Activated CD4-positive, alpha-beta memory T cell treated with anti-CD3 and anti-CD28 coated beads for 36 hours (primary cell): Measurements from ENCODE around the gene PYM1. TPM values are rescaled to one million over a fixed set of nuclear protein-coding genes. Genes with fewer than 3 reads are reported as not detected.

Experiments used
- CTCF ChIA-PET: fragments of 350-600 bp; sonication (Branson Sonifier 250); formaldehyde crosslinking; loops from one replicate; lab custom pipeline; 2021; ENCODE audit warnings: antibody characterized with exemption, inconsistent platforms; lab: Charles Lee
- POLR2A ChIA-PET: fragments of 350-600 bp; sonication (Branson Sonifier 250); formaldehyde crosslinking; loops from one replicate; lab custom pipeline; 2021; ENCODE audit warnings: antibody characterized with exemption; lab: Charles Lee
- DNase-seq: peaks from one replicate; pipeline ENCODE4 v3.0.0-alpha.2; 2020
- H3K27ac Mint-ChIP-seq: one replicate; pipeline ENCODE4 v1.8.0; 2021; ENCODE audit warnings: mixed read lengths
- H3K27me3 Mint-ChIP-seq: one replicate; pipeline ENCODE4 v1.8.0; 2021; ENCODE audit warnings: mixed read lengths
- H3K36me3 Mint-ChIP-seq: one replicate; pipeline ENCODE4 v1.8.0; 2021; ENCODE audit warnings: mixed read lengths
- H3K4me1 Mint-ChIP-seq: one replicate; pipeline ENCODE4 v1.8.0; 2021; ENCODE audit warnings: low read depth, mixed read lengths
- H3K4me3 Mint-ChIP-seq: one replicate; pipeline ENCODE4 v1.8.0; 2021; ENCODE audit warnings: mild to moderate bottlenecking, mixed read lengths
- H3K9me3 Mint-ChIP-seq: one replicate; pipeline ENCODE4 v1.8.0; 2021; ENCODE audit warnings: mixed read lengths
- intact Hi-C: fragments of 100-400 bp; cut with micrococcal nuclease; formaldehyde crosslinking; loops from one replicate; pipeline ENCODE4 v1.15.1; 2023
- total RNA-seq, 2 experiments: library from RNA; stranded (reverse); gene quantifications; one replicate each; pipeline ENCODE4 v1.2.3, GENCODE V29; 2021

Gene PYM1
- total RNA-seq, 2 experiments from 2014 or later, result 31.6 to 33.0 TPM

DNA sequence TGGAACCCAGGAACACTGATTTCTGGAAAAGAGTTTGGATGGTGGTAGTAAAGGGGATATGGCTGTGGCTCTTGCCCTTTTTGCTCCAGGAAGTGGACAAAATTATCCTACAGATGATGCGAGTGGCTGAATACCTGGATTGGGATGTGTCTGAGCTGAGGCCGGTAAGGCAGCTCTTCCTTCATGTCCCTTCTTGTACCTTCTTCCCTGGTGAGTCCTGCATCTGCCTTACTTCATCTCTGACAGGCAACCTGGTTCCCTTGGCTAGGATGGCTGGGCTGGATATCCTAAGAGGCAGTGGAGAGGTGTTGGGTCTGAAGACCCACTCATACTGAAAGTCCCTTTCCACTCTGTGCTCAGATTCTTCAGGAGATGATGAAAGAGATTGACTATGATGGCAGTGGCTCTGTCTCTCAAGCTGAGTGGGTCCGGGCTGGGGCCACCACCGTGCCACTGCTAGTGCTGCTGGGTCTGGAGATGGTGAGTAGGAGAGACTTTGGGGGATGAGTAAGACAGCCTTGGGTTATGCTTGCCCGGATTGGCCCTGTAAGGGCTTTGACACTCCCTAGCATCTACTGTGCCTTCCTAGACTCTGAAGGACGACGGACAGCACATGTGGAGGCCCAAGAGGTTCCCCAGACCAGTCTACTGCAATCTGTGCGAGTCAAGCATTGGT, 11.3 kb upstream of the PYM1 start:
- intact Hi-C loops, result loop anchor here (10.0 kb wide), 1 partner anchor 746 kb away; the partner anchor contains the start of gene PTGES3
- POLR2A ChIA-PET, result interaction anchor here (0.5 to 1.3 kb wide), 5 partner anchors 9 to 197 kb away, joined by 3 to 9 read pairs (median 4); partner anchors contain the start of genes PYM1 and ZC3H10
- Mint-ChIP-seq H3K9me3 (no peaks in the 10 kb centered on the region), H3K4me1 (peaks cover 81% of the 10 kb centered on the region), H3K27me3 (no peaks in the 10 kb centered on the region), H3K4me3 (no peak overlapping the region), H3K27ac (peak overlapping the region; percentile 80), H3K36me3 (peaks cover 74% of the 10 kb centered on the region)
- peak; percentile 65 for DNase-seq
- CTCF ChIA-PET, result interaction anchor here (0.7 to 10.8 kb wide), 16 partner anchors 11 to 283 kb away, joined by 3 to 130 read pairs (median 10); partner anchors contain the start of genes DGKA, DNAJC14, GDF11 and ORMDL2

DNA sequence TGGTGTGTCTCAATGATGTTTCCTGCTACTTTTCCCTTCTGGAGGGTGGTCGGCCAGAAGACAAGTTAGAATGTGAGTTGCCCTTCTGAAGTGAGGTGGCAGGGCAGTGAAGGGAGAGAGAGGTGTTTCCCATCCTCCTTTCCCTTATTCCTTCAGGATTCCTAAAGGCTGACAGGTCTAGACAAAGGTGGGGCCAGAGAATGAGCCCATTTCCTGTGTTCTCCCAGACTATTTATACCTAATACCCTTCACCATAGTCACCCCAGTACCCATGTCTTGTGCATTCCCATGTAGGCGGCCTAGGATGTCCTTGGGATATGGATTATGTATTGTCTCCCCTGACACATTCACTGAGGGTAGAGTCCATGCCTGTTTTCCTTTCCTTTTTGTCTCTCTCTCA, 10.3 kb upstream of the PYM1 start:
- Mint-ChIP-seq H3K27me3 (no peaks in the 10 kb centered on the region), H3K4me1 (peaks cover 86% of the 10 kb centered on the region), H3K27ac (peak overlapping the region; percentile 15), H3K36me3 (peaks cover 78% of the 10 kb centered on the region), H3K4me3 (no peak overlapping the region), H3K9me3 (no peaks in the 10 kb centered on the region)
- DNase-seq, result no peak
- intact Hi-C loops, result loop anchor here (10.0 kb wide), 1 partner anchor 747 kb away; the partner anchor contains the start of gene PTGES3
- ChIA-PET CTCF (interaction anchor here (0.9 to 10.8 kb wide), 5 partner anchors 11 to 198 kb away, joined by 3 to 130 read pairs (median 35); partner anchors contain the start of genes DGKA, GDF11, ORMDL2 and PYM1), POLR2A (interaction anchor here (0.7 to 1.1 kb wide), 2 partner anchors 10 to 196 kb away, joined by 3 to 4 read pairs; no protein-coding TSS in a partner anchor)

DNA sequence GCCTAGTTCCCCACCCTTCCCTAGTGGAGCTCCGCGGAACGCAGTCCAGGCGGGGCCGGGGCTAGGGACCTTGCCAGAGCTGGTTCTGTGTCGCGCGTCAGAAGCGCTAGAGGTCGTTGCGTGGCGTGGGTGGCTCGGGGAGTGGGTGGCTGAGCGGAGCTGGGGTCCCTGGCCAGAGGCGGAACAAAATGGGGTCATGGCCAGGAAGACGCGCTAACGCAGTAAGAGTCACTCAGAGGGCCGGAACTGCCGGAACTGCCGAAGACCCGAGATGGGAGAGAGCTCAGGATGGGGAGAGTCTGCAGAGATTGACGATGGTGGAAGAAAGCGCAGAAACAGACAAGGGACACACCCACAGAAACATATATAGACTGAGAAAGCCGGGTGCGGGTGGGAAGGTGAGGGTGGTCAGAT, 8.1 kb upstream of the PYM1 start:
- POLR2A ChIA-PET, result interaction anchor here (0.6 to 2.1 kb wide), 3 partner anchors 9 to 38 kb away, joined by 3 to 11 read pairs (median 4); partner anchors contain the start of genes PYM1 and RAB5B
- Mint-ChIP-seq H3K9me3 (no peaks in the 10 kb centered on the region), H3K27ac (peak overlapping the region; percentile 98), H3K27me3 (no peaks in the 10 kb centered on the region), H3K36me3 (peaks cover 78% of the 10 kb centered on the region), H3K4me3 (peak overlapping the region; percentile 96), H3K4me1 (peaks cover 76% of the 10 kb centered on the region)
- CTCF ChIA-PET, result interaction anchor here (0.6 to 10.8 kb wide), 11 partner anchors 9 to 206 kb away, joined by 3 to 130 read pairs (median 5); partner anchors contain the start of genes CD63, GDF11, ORMDL2 and RAB5B
- intact Hi-C loops, result loop anchor here (10.0 kb wide), 1 partner anchor 749 kb away; the partner anchor contains the start of gene PTGES3
- peak; percentile 60 for DNase-seq

DNA sequence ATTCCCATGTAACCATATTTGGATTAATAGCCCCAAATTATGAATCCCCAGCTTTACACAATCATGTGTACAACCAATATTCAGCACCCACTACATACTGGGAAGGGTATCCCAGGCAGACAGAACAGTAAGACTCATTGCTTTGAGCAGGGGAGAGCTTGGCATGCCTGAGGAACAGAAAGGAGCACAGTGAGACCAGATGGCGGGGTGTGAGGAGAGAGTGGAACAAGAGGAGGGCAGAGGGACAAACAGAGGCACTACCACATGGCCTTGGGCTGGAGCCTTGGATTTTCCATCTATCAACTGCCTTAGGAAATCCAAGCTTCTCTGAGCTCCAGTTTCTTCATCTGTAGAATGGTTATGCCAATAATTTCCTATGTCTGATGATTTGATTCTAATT, 7.1 kb upstream of the PYM1 start:
- Mint-ChIP-seq H3K27me3 (no peaks in the 10 kb centered on the region), H3K27ac (peak overlapping the region; percentile 98), H3K4me1 (peaks cover 75% of the 10 kb centered on the region), H3K9me3 (no peaks in the 10 kb centered on the region), H3K36me3 (peaks cover 70% of the 10 kb centered on the region), H3K4me3 (peak overlapping the region; percentile 96)
- DNase-seq, result no peak
- POLR2A ChIA-PET, result interaction anchor here (0.7 to 2.2 kb wide), 6 partner anchors 8 to 206 kb away, joined by 3 to 11 read pairs (median 6); partner anchors contain the start of genes CD63, DNAJC14 and PYM1
- intact Hi-C loops, result loop anchor here (10.0 kb wide), 1 partner anchor 750 kb away; the partner anchor contains the start of gene PTGES3
- CTCF ChIA-PET, result interaction anchor here (1.0 to 10.8 kb wide), 6 partner anchors 9 to 195 kb away, joined by 4 to 130 read pairs (median 6); partner anchors contain the start of genes DNAJC14, GDF11 and RAB5B

DNA sequence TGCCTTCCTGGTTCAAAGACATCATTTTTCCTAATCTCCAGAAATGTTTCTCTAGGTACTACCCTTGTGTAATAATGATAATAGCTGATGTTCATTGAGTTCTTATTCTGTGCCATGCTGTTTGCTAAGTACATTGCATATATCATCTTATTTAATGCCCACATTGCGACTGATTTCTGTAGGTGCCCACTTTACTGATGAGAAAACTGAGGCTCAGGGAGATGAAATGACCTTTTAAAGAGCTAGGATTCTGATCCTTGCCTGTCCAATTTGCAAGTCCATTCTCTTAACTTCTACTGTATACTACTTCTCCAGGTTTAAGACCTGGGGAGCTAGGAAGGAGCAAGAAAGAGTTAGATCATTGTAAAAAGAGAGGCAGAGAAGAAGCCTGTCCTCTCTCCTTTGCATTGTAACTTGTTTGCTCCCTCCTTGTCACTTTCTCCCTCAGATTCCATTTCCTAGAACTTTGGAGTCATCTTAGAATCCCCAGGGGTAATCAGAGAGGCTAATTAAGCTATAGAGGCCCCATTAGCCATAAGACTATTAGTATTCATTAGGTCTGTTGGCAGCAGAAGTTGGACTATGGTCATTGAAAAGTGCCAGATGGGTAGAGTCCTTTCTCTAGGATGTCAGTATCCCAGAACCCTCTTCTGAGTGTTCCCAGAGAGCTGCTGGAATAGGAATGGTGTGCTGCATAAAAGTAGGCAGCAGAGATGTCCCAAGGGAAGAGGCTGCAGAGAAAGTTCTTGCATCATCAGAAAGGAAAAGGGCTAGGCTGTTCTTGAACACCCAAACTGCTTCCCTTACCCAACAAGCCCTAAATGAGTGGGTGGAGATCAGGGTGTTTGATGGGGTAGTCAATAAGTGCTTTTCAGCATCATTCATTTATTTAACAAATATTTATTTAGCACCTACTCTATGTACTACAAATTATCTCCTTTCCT, 6.4 kb upstream of the PYM1 start:
- DNase-seq, result no peak

DNA sequence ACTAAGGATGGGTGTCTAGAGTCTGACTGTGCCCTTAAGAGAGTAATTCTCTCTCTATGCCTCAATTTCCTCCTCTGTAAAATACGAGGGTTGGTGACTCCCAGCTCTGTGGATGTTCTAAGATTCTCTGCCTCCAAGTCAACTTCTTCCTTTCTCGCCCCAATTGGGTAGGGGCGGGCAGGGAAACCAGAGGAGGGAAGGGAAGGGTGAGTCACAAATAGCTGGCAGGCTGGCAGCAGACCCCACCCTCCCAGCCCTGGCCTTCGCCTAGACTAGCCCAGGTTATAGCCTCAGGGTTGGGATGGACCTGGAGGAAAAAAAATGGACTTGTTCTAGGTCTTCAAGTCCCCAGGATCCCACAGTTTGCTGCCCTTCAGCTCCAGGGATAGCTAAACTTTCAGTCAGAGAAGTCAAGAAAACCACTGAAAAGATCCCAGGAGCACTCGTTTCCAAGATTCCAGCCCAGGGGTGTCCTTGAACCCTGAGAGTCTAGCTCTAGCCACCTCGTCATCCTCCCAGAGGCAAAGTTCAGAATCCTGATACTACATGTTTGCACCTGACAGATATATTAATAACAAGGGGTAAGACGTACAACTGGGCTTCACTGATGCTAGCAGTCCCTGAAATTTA, 5.6 kb upstream of the PYM1 start:
- H3K9me3 Mint-ChIP-seq, result no peaks in the 10 kb centered on the region
- DNase-seq, result peak; percentile 50
- H3K4me3 Mint-ChIP-seq, result peak overlapping the region; percentile 96
- CTCF ChIA-PET, result interaction anchor here (1.1 to 10.8 kb wide), 4 partner anchors 9 to 194 kb away, joined by 4 to 130 read pairs (median 10); partner anchors contain the start of genes GDF11, ORMDL2 and SARNP
- H3K27ac Mint-ChIP-seq, result peak overlapping the region; percentile 98
- H3K36me3 Mint-ChIP-seq, result peaks cover 61% of the 10 kb centered on the region
- intact Hi-C loops, result loop anchor here (2.0 to 10.0 kb wide), 2 partner anchors 752 to 950 kb away; partner anchors contain the start of gene PTGES3
- POLR2A ChIA-PET, result interaction anchor here (0.8 to 2.2 kb wide), 7 partner anchors 8 to 204 kb away, joined by 3 to 9 read pairs (median 5); partner anchors contain the start of genes CD63, ORMDL2, RAB5B and SARNP
- H3K27me3 Mint-ChIP-seq, result no peaks in the 10 kb centered on the region
- peaks cover 68% of the 10 kb centered on the region for H3K4me1 Mint-ChIP-seq

More for the DNA sequence above, 6.4 kb upstream of the PYM1 start:
- Mint-ChIP-seq H3K27me3 (no peaks in the 10 kb centered on the region), H3K4me1 (peaks cover 75% of the 10 kb centered on the region), H3K27ac (peak overlapping the region; percentile 98), H3K36me3 (peaks cover 68% of the 10 kb centered on the region), H3K9me3 (no peaks in the 10 kb centered on the region), H3K4me3 (peak overlapping the region; percentile 96)
- intact Hi-C loops, result loop anchor here (2.0 to 10.0 kb wide), 2 partner anchors 751 to 951 kb away; partner anchors contain the start of gene PTGES3
- CTCF ChIA-PET, result interaction anchor here (1.0 to 10.8 kb wide), 7 partner anchors 8 to 194 kb away, joined by 4 to 130 read pairs (median 6); partner anchors contain the start of genes DNAJC14, GDF11 and RAB5B
- POLR2A ChIA-PET, result interaction anchor here (0.7 to 2.2 kb wide), 7 partner anchors 9 to 205 kb away, joined by 3 to 9 read pairs (median 5); partner anchors contain the start of genes CD63, DNAJC14, ORMDL2 and SARNP

DNA sequence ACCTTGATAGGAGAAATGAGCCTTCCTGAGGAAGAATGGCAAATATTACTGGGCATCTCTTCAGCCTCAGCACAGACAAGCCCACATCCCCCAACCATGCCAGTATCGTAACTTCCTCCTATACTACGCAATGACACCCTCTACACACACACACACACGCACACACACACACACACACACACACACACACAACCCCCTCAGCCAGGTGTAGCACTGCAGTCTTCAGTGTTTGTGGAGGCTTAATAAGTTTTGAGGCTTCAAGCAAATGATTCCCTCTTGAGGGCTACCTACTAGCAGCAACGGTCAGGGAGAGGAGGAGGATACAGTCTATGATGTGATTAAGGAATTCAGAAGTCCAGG, 4.8 kb upstream of the PYM1 start:
- intact Hi-C loops, result loop anchor here (2.0 to 10.0 kb wide), 2 partner anchors 752 to 950 kb away; partner anchors contain the start of gene PTGES3

DNA sequence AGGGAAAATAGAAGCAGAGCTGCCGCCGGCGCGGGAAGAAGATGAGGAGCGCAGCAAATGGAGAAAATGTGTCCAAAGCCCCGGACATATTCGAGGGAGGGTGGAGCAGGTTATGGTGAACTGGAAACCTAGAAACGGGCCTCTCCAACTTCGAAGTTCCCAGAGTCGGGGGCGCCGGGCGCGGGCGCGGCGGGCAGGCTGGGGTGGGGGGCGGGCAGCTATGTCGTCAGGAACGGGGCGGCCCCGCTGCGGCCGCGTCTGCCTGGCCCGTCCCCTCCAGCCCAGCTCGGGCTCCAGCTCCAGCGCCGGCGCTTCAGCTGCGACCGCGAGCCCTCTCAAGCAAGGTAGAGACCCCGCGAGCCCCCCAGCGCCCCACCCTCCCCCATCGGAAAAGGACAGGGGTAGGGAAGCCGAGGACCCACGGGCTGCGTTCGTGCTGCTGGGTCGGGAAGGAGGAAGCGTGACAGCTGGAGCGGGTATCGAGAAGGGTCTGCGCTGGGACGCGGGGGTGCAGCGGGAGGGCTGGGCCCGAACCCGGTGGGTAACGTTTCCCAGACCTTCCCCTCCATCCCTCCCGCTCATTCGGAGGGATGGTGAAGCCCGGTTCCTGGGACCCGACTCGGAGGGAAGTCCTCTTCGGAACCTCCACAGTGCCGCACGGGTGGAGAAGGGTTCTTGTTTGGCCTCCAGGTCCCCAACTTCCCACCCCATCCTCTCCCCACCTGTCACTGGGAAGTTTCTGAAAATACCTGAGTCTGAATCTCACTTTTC, 4.3 kb upstream of the PYM1 start:
- intact Hi-C loops, result loop anchor here (1.0 to 10.0 kb wide), 5 partner anchors 33 to 949 kb away; partner anchors contain the start of genes MYL6B, PA2G4 and PTGES3
- peaks cover 62% of the 10 kb centered on the region for H3K36me3 Mint-ChIP-seq
- H3K4me1 Mint-ChIP-seq, result peaks cover 55% of the 10 kb centered on the region
- no peaks in the 10 kb centered on the region for H3K9me3 Mint-ChIP-seq
- POLR2A ChIA-PET, result interaction anchor here (0.6 to 1.2 kb wide), 5 partner anchors 14 to 114 kb away, joined by 3 to 4 read pairs (median 3); partner anchors contain the start of genes ORMDL2 and SARNP
- H3K4me3 Mint-ChIP-seq, result peak overlapping the region; percentile 96
- CTCF ChIA-PET, result interaction anchor here (1.1 to 10.8 kb wide), 5 partner anchors 8 to 192 kb away, joined by 3 to 130 read pairs (median 11); partner anchors contain the start of genes GDF11, ORMDL2 and SARNP
- H3K27me3 Mint-ChIP-seq, result no peaks in the 10 kb centered on the region
- peak; percentile 47 for DNase-seq
- peak overlapping the region; percentile 98 for H3K27ac Mint-ChIP-seq

More for the DNA sequence above, 4.8 kb upstream of the PYM1 start:
- POLR2A ChIA-PET, result interaction anchor here (0.9 to 2.2 kb wide), 4 partner anchors 12 to 108 kb away, joined by 3 to 9 read pairs (median 5); partner anchors contain the start of gene RAB5B
- CTCF ChIA-PET, result interaction anchor here (2.4 to 10.8 kb wide), 3 partner anchors 10 to 193 kb away, joined by 9 to 130 read pairs (median 11); partner anchors contain the start of genes GDF11, ORMDL2 and SARNP
- Mint-ChIP-seq H3K36me3 (peaks cover 62% of the 10 kb centered on the region), H3K4me1 (peaks cover 60% of the 10 kb centered on the region), H3K4me3 (peak overlapping the region; percentile 96), H3K9me3 (no peaks in the 10 kb centered on the region), H3K27me3 (no peaks in the 10 kb centered on the region), H3K27ac (peak overlapping the region; percentile 98)
- DNase-seq, result peak; percentile 65

DNA sequence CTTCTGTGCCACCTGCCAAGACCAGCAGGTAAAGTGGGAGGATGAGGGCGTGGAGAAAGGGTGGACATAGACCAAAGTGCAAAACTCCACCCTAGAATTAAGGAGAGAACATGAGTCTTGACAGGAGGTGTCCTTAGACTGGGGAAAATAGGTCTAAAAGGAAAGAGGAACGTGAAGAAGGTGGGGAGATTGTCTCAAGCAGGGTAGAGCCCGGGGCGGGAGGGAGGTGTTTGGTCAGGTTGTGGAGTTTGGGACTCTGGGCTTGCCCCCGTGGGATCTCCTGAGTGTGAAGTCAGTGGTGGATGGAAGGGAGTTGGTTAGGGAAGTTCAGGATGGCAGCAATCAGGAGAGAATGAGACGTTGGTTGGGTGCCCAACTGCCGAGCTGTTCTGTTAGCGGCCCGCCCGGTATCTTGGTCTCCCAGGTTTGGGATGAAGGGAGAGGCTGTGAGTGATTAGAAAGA, 3.7 kb upstream of the PYM1 start:
- peak overlapping the region; percentile 96 for H3K4me3 Mint-ChIP-seq
- intact Hi-C loops, result loop anchor here (1.0 to 10.0 kb wide), 4 partner anchors 32 to 753 kb away; partner anchors contain the start of genes MYL6B, PA2G4 and PTGES3
- DNase-seq, result no peak

More for the DNA sequence above, 3.7 kb upstream of the PYM1 start:
- no peaks in the 10 kb centered on the region for H3K9me3 Mint-ChIP-seq
- ChIA-PET CTCF (interaction anchor here (1.1 to 10.8 kb wide), 6 partner anchors 8 to 192 kb away, joined by 3 to 130 read pairs (median 10); partner anchors contain the start of genes GDF11, ORMDL2 and SARNP), POLR2A (interaction anchor here (0.6 to 1.2 kb wide), 6 partner anchors 15 to 193 kb away, joined by 3 to 4 read pairs (median 3); partner anchors contain the start of genes ORMDL2 and SARNP)
- peaks cover 57% of the 10 kb centered on the region for H3K36me3 Mint-ChIP-seq
- peak overlapping the region; percentile 98 for H3K27ac Mint-ChIP-seq
- no peaks in the 10 kb centered on the region for H3K27me3 Mint-ChIP-seq
- peaks cover 49% of the 10 kb centered on the region for H3K4me1 Mint-ChIP-seq
